Mesenchymal stem cell (in vitro differentiated cells and primary cell): ENCODE measurements around the gene PTPRD.

Experiments
- DNase-seq: peaks from one replicate; pipeline ENCODE4 v3.0.0-alpha.2; 2013
- H2AFZ ChIP-seq: one replicate; pipeline ENCODE4 v1.6.1; 2013; ENCODE audit warnings: low read depth, mild to moderate bottlenecking, control low read depth, inconsistent platforms, low read length, moderate library complexity
- H2AK5ac ChIP-seq: 2 replicates; pipeline ENCODE4 v1.6.1; 2013; ENCODE audit warnings: low read length, moderate library complexity, mild to moderate bottlenecking, inconsistent platforms; ENCODE audit not compliant: severe bottlenecking
- H2BK120ac ChIP-seq: one replicate; pipeline ENCODE4 v1.6.1; 2013; ENCODE audit warnings: low read depth, mild to moderate bottlenecking, inconsistent platforms, low read length, moderate library complexity
- H2BK12ac ChIP-seq, 2 experiments: one replicate each; pipeline ENCODE4 v1.6.1; 2013; ENCODE audit warnings: inconsistent platforms in 2 of 2, low read length in 2 of 2, mild to moderate bottlenecking in 2 of 2, moderate library complexity in 2 of 2, control low read depth in 1 of 2
- H2BK15ac ChIP-seq: one replicate; pipeline ENCODE4 v1.6.1; 2013; ENCODE audit warnings: mild to moderate bottlenecking, low read depth, inconsistent platforms; ENCODE audit not compliant: poor library complexity, severe bottlenecking
- H2BK5ac ChIP-seq: 2 replicates; pipeline ENCODE4 v1.6.1; 2013; ENCODE audit warnings: low read depth, mild to moderate bottlenecking, low read length, control low read depth, inconsistent platforms; ENCODE audit not compliant: poor library complexity, severe bottlenecking
- H3K14ac ChIP-seq, 2 experiments: one replicate each; pipeline ENCODE4 v1.6.1; 2013; ENCODE audit warnings: inconsistent platforms in 2 of 2, low read length in 2 of 2, control low read depth in 1 of 2, mild to moderate bottlenecking in 1 of 2, moderate library complexity in 1 of 2
- H3K18ac ChIP-seq, 2 experiments: one replicate each; pipeline ENCODE4 v1.6.1; 2013; ENCODE audit warnings: inconsistent platforms in 2 of 2, low read length in 2 of 2, control low read depth in 1 of 2, low read depth in 1 of 2, mild to moderate bottlenecking in 1 of 2
- H3K23ac ChIP-seq, 2 experiments: one replicate each; pipeline ENCODE4 v1.6.1; 2013; ENCODE audit warnings: inconsistent platforms in 2 of 2, low read length in 2 of 2, mild to moderate bottlenecking in 2 of 2, moderate library complexity in 2 of 2, control low read depth in 1 of 2
- H3K27ac ChIP-seq: 2 replicates; pipeline ENCODE4 v1.5.1; 2013; ENCODE audit warnings: mild to moderate bottlenecking, moderate library complexity, low read length, control low read depth, inconsistent platforms; ENCODE audit not compliant: poor library complexity, severe bottlenecking
- H3K27me3 ChIP-seq, 2 experiments: 2 replicates each; pipeline versions ENCODE4 v1.6.1 to v1.7.0; 2013; ENCODE audit warnings: low read length in 2 of 2, mild to moderate bottlenecking in 2 of 2, moderate library complexity in 2 of 2, control low read depth in 1 of 2, inconsistent platforms in 1 of 2; ENCODE audit not compliant: control insufficient read depth in 1 of 2, insufficient read depth in 1 of 2
- H3K36me3 ChIP-seq, 2 experiments: 2 replicates each; pipeline versions ENCODE4 v1.6.1 to v1.7.0; 2013; ENCODE audit warnings: low read length in 2 of 2, control low read depth in 1 of 2, inconsistent platforms in 1 of 2, low read depth in 1 of 2, mild to moderate bottlenecking in 1 of 2; ENCODE audit not compliant: insufficient read depth in 2 of 2, control insufficient read depth in 1 of 2
- H3K4ac ChIP-seq, 2 experiments: one replicate each; pipeline ENCODE4 v1.6.1; 2013; ENCODE audit warnings: inconsistent platforms in 2 of 2, low read length in 2 of 2, mild to moderate bottlenecking in 2 of 2, moderate library complexity in 2 of 2, control low read depth in 1 of 2, low read depth in 1 of 2
- H3K4me1 ChIP-seq: 2 replicates; pipeline ENCODE4 v1.6.1; 2013; ENCODE audit warnings: low read depth, low read length, control low read depth; ENCODE audit not compliant: control insufficient read depth, insufficient read depth
- H3K4me2 ChIP-seq: 2 replicates; pipeline ENCODE4 v1.6.1; 2013; ENCODE audit warnings: low read length, mild to moderate bottlenecking, inconsistent platforms; ENCODE audit not compliant: poor library complexity, severe bottlenecking
- H3K4me3 ChIP-seq, 2 experiments: 2 replicates each; pipeline versions ENCODE4 v1.5.1 to v1.7.0; 2013; ENCODE audit warnings: low read length in 2 of 2, mild to moderate bottlenecking in 2 of 2, control low read depth in 1 of 2, low read depth in 1 of 2; ENCODE audit not compliant: insufficient read depth in 1 of 2
- H3K79me1 ChIP-seq: replicated peaks from 2 replicates; pipeline ENCODE4 v1.6.1; 2013; ENCODE audit warnings: mild to moderate bottlenecking, control low read depth, low read length, inconsistent platforms; ENCODE audit not compliant: poor library complexity, severe bottlenecking
- H3K9ac ChIP-seq: 2 replicates; pipeline ENCODE4 v1.7.0; 2013; ENCODE audit warnings: mild to moderate bottlenecking, low read length, moderate library complexity
- H3K9me3 ChIP-seq: 2 replicates; pipeline ENCODE4 v1.7.0; 2013; ENCODE audit warnings: mild to moderate bottlenecking, low read length; ENCODE audit not compliant: control insufficient read depth
- H4K8ac ChIP-seq: one replicate; pipeline ENCODE4 v1.6.1; 2013; ENCODE audit warnings: inconsistent platforms, mild to moderate bottlenecking, low read length, moderate library complexity
- H4K91ac ChIP-seq: one replicate; pipeline ENCODE4 v1.6.1; 2013; ENCODE audit warnings: mild to moderate bottlenecking, low read length, inconsistent platforms
- WGBS: methylation state at CpG from one replicate; pipeline ENCODE4 v1.1.7; 2013; ENCODE audit warnings: mixed read lengths; 5-methylcytosine and 5-hydroxymethylcytosine counted together

The PTPRD gene

GRCh38 chr9:8653111-8653510, 1959.7 kb downstream of the PTPRD start:
- no peak overlapping the region for H4K91ac ChIP-seq

GRCh38 chr9:8652255-8652654, 1960.5 kb downstream of the PTPRD start:
- no peak for DNase-seq
- H3K9ac ChIP-seq, result no peak overlapping the region
- no peak overlapping the region for H2BK12ac ChIP-seq
- H3K79me1 ChIP-seq, result peaks cover 8% of the 10 kb centered on the region
- no peak overlapping the region for H3K27ac ChIP-seq
- H3K4me2 ChIP-seq, result no peak overlapping the region
- no peak overlapping the region for H3K18ac ChIP-seq
- no peak overlapping the region for H4K91ac ChIP-seq
- H3K4ac ChIP-seq, result no peak overlapping the region
- peaks cover 2% of the 10 kb centered on the region for H3K4me1 ChIP-seq
- H2BK15ac ChIP-seq, result no peak overlapping the region
- no peak overlapping the region for H2BK5ac ChIP-seq
- H3K23ac ChIP-seq, result no peak overlapping the region
- no peak overlapping the region for H2AFZ ChIP-seq
- H3K27me3 ChIP-seq, result no peaks in the 10 kb centered on the region
- H4K8ac ChIP-seq, result no peak overlapping the region
- no peak overlapping the region for H3K14ac ChIP-seq
- H3K9me3 ChIP-seq, result no peaks in the 10 kb centered on the region
- H2BK120ac ChIP-seq, result no peak overlapping the region
- no peaks in the 10 kb centered on the region for H3K36me3 ChIP-seq
- no peak overlapping the region for H3K4me3 ChIP-seq
- WGBS, result 55% methylated on average over 1 of the region's 1 CpG
- no peak overlapping the region for H2AK5ac ChIP-seq

More at GRCh38 chr9:8653111-8653510, 1959.7 kb downstream of the PTPRD start:
- H3K27me3 ChIP-seq, result no peaks in the 10 kb centered on the region
- no peak overlapping the region for H2BK12ac ChIP-seq
- H2BK5ac ChIP-seq, result no peak overlapping the region
- H2AFZ ChIP-seq, result no peak overlapping the region
- no peak overlapping the region for H2AK5ac ChIP-seq
- H3K79me1 ChIP-seq, result peaks cover 8% of the 10 kb centered on the region
- DNase-seq, result no peak
- H3K9ac ChIP-seq, result no peak overlapping the region
- H3K36me3 ChIP-seq, result no peaks in the 10 kb centered on the region
- H3K14ac ChIP-seq, result no peak overlapping the region
- no peak overlapping the region for H2BK120ac ChIP-seq
- H3K4ac ChIP-seq, result no peak overlapping the region
- H2BK15ac ChIP-seq, result no peak overlapping the region
- H3K27ac ChIP-seq, result no peak overlapping the region
- no peak overlapping the region for H3K23ac ChIP-seq
- 100% methylated on average over 1 of the region's 2 CpGs for WGBS
- no peak overlapping the region for H3K4me2 ChIP-seq
- no peak overlapping the region for H4K8ac ChIP-seq
- no peaks in the 10 kb centered on the region for H3K4me1 ChIP-seq
- no peak overlapping the region for H3K18ac ChIP-seq
- no peak overlapping the region for H3K4me3 ChIP-seq
- H3K9me3 ChIP-seq, result no peaks in the 10 kb centered on the region

GRCh38 chr9:8651846-8652215, 1961.0 kb downstream of the PTPRD start:
- H3K36me3 ChIP-seq, result no peaks in the 10 kb centered on the region
- no peak overlapping the region for H4K91ac ChIP-seq
- no peak overlapping the region for H2BK12ac ChIP-seq
- no peak overlapping the region for H3K14ac ChIP-seq
- no peak overlapping the region for H2BK5ac ChIP-seq
- WGBS, result 50% methylated on average over 3 of the region's 3 CpGs
- no peak overlapping the region for H2BK120ac ChIP-seq
- no peak overlapping the region for H3K18ac ChIP-seq
- H4K8ac ChIP-seq, result no peak overlapping the region
- no peak overlapping the region for H3K27ac ChIP-seq
- peaks cover 9% of the 10 kb centered on the region for H3K79me1 ChIP-seq
- no peaks in the 10 kb centered on the region for H3K27me3 ChIP-seq
- H2AFZ ChIP-seq, result no peak overlapping the region
- H3K4me1 ChIP-seq, result peaks cover 2% of the 10 kb centered on the region
- H2BK15ac ChIP-seq, result no peak overlapping the region
- H3K23ac ChIP-seq, result no peak overlapping the region
- H3K4ac ChIP-seq, result no peak overlapping the region
- H2AK5ac ChIP-seq, result no peak overlapping the region
- H3K9me3 ChIP-seq, result no peaks in the 10 kb centered on the region
- no peak overlapping the region for H3K4me3 ChIP-seq
- DNase-seq, result no peak
- H3K4me2 ChIP-seq, result no peak overlapping the region
- H3K9ac ChIP-seq, result no peak overlapping the region

- no peak overlapping the region for H3K27ac ChIP-seq
Measured at GRCh38 chr9:8651070-8651845, 1961.5 kb downstream of the PTPRD start.

More at GRCh38 chr9:8651070-8651845, 1961.5 kb downstream of the PTPRD start:
- H3K79me1 ChIP-seq, result peaks cover 9% of the 10 kb centered on the region
- no peak for DNase-seq
- no peak overlapping the region for H2BK15ac ChIP-seq
- H3K9ac ChIP-seq, result no peak overlapping the region
- H3K4me1 ChIP-seq, result peaks cover 2% of the 10 kb centered on the region
- H2AK5ac ChIP-seq, result no peak overlapping the region
- no peaks in the 10 kb centered on the region for H3K9me3 ChIP-seq
- no peak overlapping the region for H3K4me2 ChIP-seq
- H3K14ac ChIP-seq, result no peak overlapping the region
- H2BK120ac ChIP-seq, result no peak overlapping the region
- H2BK12ac ChIP-seq, result no peak overlapping the region
- WGBS, result 92% methylated on average over 10 of the region's 10 CpGs
- no peak overlapping the region for H2AFZ ChIP-seq
- no peaks in the 10 kb centered on the region for H3K27me3 ChIP-seq
- H3K18ac ChIP-seq, result no peak overlapping the region
- no peak overlapping the region for H2BK5ac ChIP-seq
- H3K23ac ChIP-seq, result no peak overlapping the region
- no peaks in the 10 kb centered on the region for H3K36me3 ChIP-seq
- no peak overlapping the region for H3K4ac ChIP-seq
- H3K4me3 ChIP-seq, result no peak overlapping the region
- no peak overlapping the region for H4K8ac ChIP-seq
- H4K91ac ChIP-seq, result no peak overlapping the region
